CD14-positive monocyte (primary cell): ENCODE data around the gene MDGA2. TPM values are rescaled to one million over a fixed set of nuclear protein-coding genes. Genes with fewer than 3 reads are reported as not detected.

Experiments
- DNase-seq, 3 donors: peaks; one replicate each; pipeline ENCODE4 v3.0.0-alpha.2; 2011 to 2022
- H2AFZ ChIP-seq: 2 replicates; pipeline ENCODE4 v1.6.0; 2012; ENCODE audit warnings: mild to moderate bottlenecking, low read depth, low read length, inconsistent platforms; ENCODE audit not compliant: insufficient read depth, poor library complexity, severe bottlenecking
- H3K27ac ChIP-seq, 2 donors: 1 replicate in 1 of 2; 2 replicates in 1 of 2; pipeline ENCODE4 v1.5.1; 2012 to 2013; ENCODE audit warnings: low read length in 2 of 2, control low read depth in 1 of 2, inconsistent platforms in 1 of 2, low read depth in 1 of 2, mild to moderate bottlenecking in 1 of 2
- H3K27me3 ChIP-seq, 2 donors: one replicate each; pipeline versions ENCODE4 v1.6.0 to v1.6.1; 2011 to 2013; ENCODE audit warnings: low read length in 2 of 2; ENCODE audit not compliant: control insufficient read depth in 2 of 2, insufficient read depth in 2 of 2
- H3K36me3 ChIP-seq, 2 donors: replicated peaks in 1 of 2; 1 replicate in 1 of 2; 2 replicates in 1 of 2; pipeline versions ENCODE4 v1.5.1 to v1.6.1; 2012 to 2013; ENCODE audit warnings: low read length in 2 of 2, control low read depth in 1 of 2, inconsistent platforms in 1 of 2, mild to moderate bottlenecking in 1 of 2; ENCODE audit not compliant: insufficient read depth in 2 of 2, control insufficient read depth in 1 of 2
- H3K4me1 ChIP-seq, 2 donors: 1 replicate in 1 of 2; 2 replicates in 1 of 2; pipeline versions ENCODE4 v1.5.1 to v1.6.1; 2012 to 2013; ENCODE audit warnings: low read length in 2 of 2, control low read depth in 1 of 2, inconsistent platforms in 1 of 2, mild to moderate bottlenecking in 1 of 2, moderate library complexity in 1 of 2; ENCODE audit not compliant: insufficient read depth in 2 of 2, control insufficient read depth in 1 of 2
- H3K4me2 ChIP-seq: replicated peaks from 2 replicates; pipeline ENCODE3; 2012; ENCODE audit warnings: low read length, moderate library complexity, mild to moderate bottlenecking; ENCODE audit not compliant: poor library complexity, severe bottlenecking; ENCODE audit errors: extremely low read depth
- H3K4me3 ChIP-seq, 3 experiments: fragments of 200-600 bp in 1 of 3; sonication (generic) in 1 of 3; replicated peaks in 1 of 3; 1 replicate in 2 of 3; 2 replicates in 1 of 3; pipeline ENCODE4 v1.5.1; 2011 to 2013; ENCODE audit warnings: low read length in 3 of 3, mild to moderate bottlenecking in 3 of 3, control low read depth in 2 of 3, low read depth in 2 of 3, inconsistent platforms in 1 of 3, moderate library complexity in 1 of 3
- H3K79me2 ChIP-seq: 2 replicates; pipeline ENCODE4 v1.6.0; 2012; ENCODE audit warnings: mild to moderate bottlenecking, control low read depth, inconsistent platforms, low read length, moderate library complexity; ENCODE audit not compliant: insufficient read depth
- H3K9ac ChIP-seq: 2 replicates; pipeline ENCODE4 v1.6.0; 2017; ENCODE audit warnings: low read length, mild to moderate bottlenecking; ENCODE audit not compliant: insufficient read depth, poor library complexity, severe bottlenecking
- H3K9me3 ChIP-seq, 2 donors: replicated peaks in 1 of 2; 1 replicate in 1 of 2; 2 replicates in 1 of 2; pipeline versions ENCODE4 v1.5.1 to v1.6.1; 2012 to 2013; ENCODE audit warnings: low read length in 2 of 2, control low read depth in 1 of 2; ENCODE audit not compliant: control insufficient read depth in 1 of 2, insufficient read depth in 1 of 2
- H4K20me1 ChIP-seq: 2 replicates; pipeline ENCODE4 v1.6.0; 2012; ENCODE audit warnings: mild to moderate bottlenecking, low read length, control low read depth, moderate library complexity; ENCODE audit not compliant: insufficient read depth
- H3K27ac Mint-ChIP-seq, 7 donors: one replicate each; pipeline ENCODE4 v1.8.0; 2020; ENCODE audit warnings: mild to moderate bottlenecking in 7 of 7, mixed read lengths in 7 of 7, moderate library complexity in 6 of 7, inconsistent platforms in 2 of 7
- H3K27me3 Mint-ChIP-seq, 3 donors: one replicate each; pipeline ENCODE4 v1.8.0; 2021 to 2022; ENCODE audit warnings: low read depth in 3 of 3, mild to moderate bottlenecking in 3 of 3, mixed read lengths in 3 of 3, moderate library complexity in 3 of 3, inconsistent platforms in 1 of 3
- H3K36me3 Mint-ChIP-seq, 2 donors: one replicate each; pipeline ENCODE4 v1.8.0; 2020; ENCODE audit warnings: mixed read lengths in 2 of 2, inconsistent platforms in 1 of 2, mild to moderate bottlenecking in 1 of 2
- H3K4me1 Mint-ChIP-seq: one replicate; pipeline ENCODE4 v1.8.0; 2020; ENCODE audit warnings: mild to moderate bottlenecking, mixed read lengths
- H3K4me3 Mint-ChIP-seq, 2 donors: one replicate each; pipeline ENCODE4 v1.8.0; 2020; ENCODE audit warnings: mild to moderate bottlenecking in 2 of 2, mixed read lengths in 2 of 2, moderate library complexity in 1 of 2
- H3K9me3 Mint-ChIP-seq, 7 donors: one replicate each; pipeline ENCODE4 v1.8.0; 2020 to 2022; ENCODE audit warnings: mixed read lengths in 7 of 7, mild to moderate bottlenecking in 6 of 7, moderate library complexity in 6 of 7, inconsistent platforms in 2 of 7
- WGBS: methylation state at CpG from one replicate; pipeline ENCODE4 v1.1.5; 2013; ENCODE audit warnings: missing lambda C conversion rate; ENCODE audit not compliant: insufficient coverage; 5-methylcytosine and 5-hydroxymethylcytosine counted together
- intact Hi-C, 2 donors: fragments of 100-400 bp; cut with micrococcal nuclease; formaldehyde crosslinking; loops; one replicate each; pipeline versions ENCODE4 v1.15.0 to v1.15.1; 2023
- polyA plus RNA-seq, 3 donors: library from polyadenylated mRNA; depleted of rRNA in 1 of 3; unstranded in 2 of 3; stranded (reverse) in 1 of 3; fragments of 300-500 nt in 2 of 3; fragments of >200 nt in 1 of 3; fragmentation: Illumina TruSeq in 2 of 3; gene quantifications; 1 replicate in 2 of 3; 2 replicates in 1 of 3; pipeline ENCODE4 v1.2.3, GENCODE V29; 2012 to 2021
- TF ChIP-seq, protein P1 (sequence below): fragments of 200-600 bp; IDR thresholded peaks from one replicate; pipeline ENCODE4 v1.8.0; 2022; ENCODE audit warnings: antibody characterized with exemption, mild to moderate bottlenecking

The MDGA2 gene
- polyA plus RNA-seq, 3 donors, result not detected

DNA sequence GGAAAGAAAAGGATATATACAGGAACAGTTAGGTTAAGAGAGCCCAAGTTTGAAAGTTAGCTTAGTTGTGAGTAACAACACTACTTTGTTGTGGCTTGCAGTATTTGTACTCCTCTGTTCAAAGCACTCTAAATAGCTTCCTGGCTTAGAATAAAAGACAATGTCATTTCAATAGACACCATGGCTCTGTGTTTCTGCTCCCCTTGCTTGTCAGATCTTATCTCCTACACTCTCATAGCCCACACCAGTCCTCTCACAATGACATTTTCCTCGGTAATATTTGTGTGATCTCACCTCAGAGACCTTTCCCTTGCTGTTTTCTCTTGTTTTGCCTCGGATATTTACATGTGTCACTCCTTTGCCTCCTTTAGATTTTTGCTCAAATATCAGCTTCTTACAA is 418.4 kb downstream of the MDGA2 start:
- Histone ChIP-seq H3K9ac (no peak overlapping the region), H4K20me1 (no peaks in the 10 kb centered on the region), H3K36me3 (no peaks in the 10 kb centered on the region), H3K27me3 (no peaks in the 10 kb centered on the region), H3K27ac (no peak overlapping the region), H3K4me1 (no peaks in the 10 kb centered on the region), H2AFZ (no peak overlapping the region), H3K9me3 (peaks cover 6 to 8% of the 10 kb centered on the region in 2 donors), H3K79me2 (no peaks in the 10 kb centered on the region), H3K4me2 (no peak overlapping the region), H3K4me3 (no peak overlapping the region)
- Mint-ChIP-seq H3K4me1 (no peaks in the 10 kb centered on the region), H3K9me3 (peaks cover 5 to 28% (median 11%) of the 10 kb centered on the region in 7 donors), H3K4me3 (no peak overlapping the region), H3K27ac (no peak overlapping the region), H3K27me3 (no peaks in the 10 kb centered on the region), H3K36me3 (no peaks in the 10 kb centered on the region)
- TF ChIP-seq, protein P1, sequence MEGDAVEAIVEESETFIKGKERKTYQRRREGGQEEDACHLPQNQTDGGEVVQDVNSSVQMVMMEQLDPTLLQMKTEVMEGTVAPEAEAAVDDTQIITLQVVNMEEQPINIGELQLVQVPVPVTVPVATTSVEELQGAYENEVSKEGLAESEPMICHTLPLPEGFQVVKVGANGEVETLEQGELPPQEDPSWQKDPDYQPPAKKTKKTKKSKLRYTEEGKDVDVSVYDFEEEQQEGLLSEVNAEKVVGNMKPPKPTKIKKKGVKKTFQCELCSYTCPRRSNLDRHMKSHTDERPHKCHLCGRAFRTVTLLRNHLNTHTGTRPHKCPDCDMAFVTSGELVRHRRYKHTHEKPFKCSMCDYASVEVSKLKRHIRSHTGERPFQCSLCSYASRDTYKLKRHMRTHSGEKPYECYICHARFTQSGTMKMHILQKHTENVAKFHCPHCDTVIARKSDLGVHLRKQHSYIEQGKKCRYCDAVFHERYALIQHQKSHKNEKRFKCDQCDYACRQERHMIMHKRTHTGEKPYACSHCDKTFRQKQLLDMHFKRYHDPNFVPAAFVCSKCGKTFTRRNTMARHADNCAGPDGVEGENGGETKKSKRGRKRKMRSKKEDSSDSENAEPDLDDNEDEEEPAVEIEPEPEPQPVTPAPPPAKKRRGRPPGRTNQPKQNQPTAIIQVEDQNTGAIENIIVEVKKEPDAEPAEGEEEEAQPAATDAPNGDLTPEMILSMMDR, result no peak
- no peak for DNase-seq
- intact Hi-C loops, result no loop called here
- WGBS, result 81% methylated on average over 2 of the region's 2 CpGs

DNA sequence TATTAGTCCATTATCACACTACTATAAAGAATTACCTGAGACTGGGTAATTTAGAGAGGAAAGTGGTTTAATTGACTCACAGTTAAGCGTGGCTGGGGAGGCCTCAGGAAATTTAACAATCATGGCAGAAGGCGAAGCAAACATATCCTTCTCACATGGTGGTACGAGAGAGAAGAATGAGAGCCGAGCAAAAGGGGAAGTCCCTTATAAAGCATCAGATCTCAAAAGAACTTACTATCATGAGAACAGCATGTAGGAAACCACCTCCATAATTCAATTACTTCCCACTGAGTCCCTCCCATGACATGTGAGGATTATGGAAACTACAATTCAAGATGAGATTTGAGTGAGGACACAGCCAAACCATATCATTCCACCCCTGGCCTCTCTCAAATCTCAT is 422.6 kb downstream of the MDGA2 start:
- no peak for DNase-seq
- Mint-ChIP-seq H3K4me3 (no peak overlapping the region), H3K9me3 (peaks cover 2 to 24% (median 10%) of the 10 kb centered on the region in 7 donors), H3K4me1 (no peaks in the 10 kb centered on the region), H3K27ac (no peak overlapping the region), H3K27me3 (peaks cover 0 to 1% (median 0%) of the 10 kb centered on the region in 3 donors), H3K36me3 (no peaks in the 10 kb centered on the region)
- Histone ChIP-seq H3K4me1 (no peaks in the 10 kb centered on the region), H3K27me3 (no peaks in the 10 kb centered on the region), H2AFZ (no peak overlapping the region), H3K4me3 (no peak overlapping the region), H3K36me3 (no peaks in the 10 kb centered on the region), H3K27ac (no peak overlapping the region), H4K20me1 (no peaks in the 10 kb centered on the region), H3K4me2 (no peak overlapping the region), H3K79me2 (no peaks in the 10 kb centered on the region), H3K9me3 (peaks cover 6 to 8% of the 10 kb centered on the region in 2 donors), H3K9ac (no peak overlapping the region)
- intact Hi-C loops, result no loop called here
- TF ChIP-seq, protein P1, result no peak
- WGBS, result no CpG with 5 or more reads among the region's 4 CpGs
